HG02870 (cell line): ENCODE data around the gene CARD9.

ENCODE experiments used
- ATAC-seq: cut with Tn5 transposase; IDR thresholded peaks from one replicate; pipeline ENCODE4 v1.9.1; 2021; ENCODE audit warnings: mild to moderate bottlenecking, moderate library complexity; ENCODE audit not compliant: unreplicated experiment

CARD9 gene

DNA sequence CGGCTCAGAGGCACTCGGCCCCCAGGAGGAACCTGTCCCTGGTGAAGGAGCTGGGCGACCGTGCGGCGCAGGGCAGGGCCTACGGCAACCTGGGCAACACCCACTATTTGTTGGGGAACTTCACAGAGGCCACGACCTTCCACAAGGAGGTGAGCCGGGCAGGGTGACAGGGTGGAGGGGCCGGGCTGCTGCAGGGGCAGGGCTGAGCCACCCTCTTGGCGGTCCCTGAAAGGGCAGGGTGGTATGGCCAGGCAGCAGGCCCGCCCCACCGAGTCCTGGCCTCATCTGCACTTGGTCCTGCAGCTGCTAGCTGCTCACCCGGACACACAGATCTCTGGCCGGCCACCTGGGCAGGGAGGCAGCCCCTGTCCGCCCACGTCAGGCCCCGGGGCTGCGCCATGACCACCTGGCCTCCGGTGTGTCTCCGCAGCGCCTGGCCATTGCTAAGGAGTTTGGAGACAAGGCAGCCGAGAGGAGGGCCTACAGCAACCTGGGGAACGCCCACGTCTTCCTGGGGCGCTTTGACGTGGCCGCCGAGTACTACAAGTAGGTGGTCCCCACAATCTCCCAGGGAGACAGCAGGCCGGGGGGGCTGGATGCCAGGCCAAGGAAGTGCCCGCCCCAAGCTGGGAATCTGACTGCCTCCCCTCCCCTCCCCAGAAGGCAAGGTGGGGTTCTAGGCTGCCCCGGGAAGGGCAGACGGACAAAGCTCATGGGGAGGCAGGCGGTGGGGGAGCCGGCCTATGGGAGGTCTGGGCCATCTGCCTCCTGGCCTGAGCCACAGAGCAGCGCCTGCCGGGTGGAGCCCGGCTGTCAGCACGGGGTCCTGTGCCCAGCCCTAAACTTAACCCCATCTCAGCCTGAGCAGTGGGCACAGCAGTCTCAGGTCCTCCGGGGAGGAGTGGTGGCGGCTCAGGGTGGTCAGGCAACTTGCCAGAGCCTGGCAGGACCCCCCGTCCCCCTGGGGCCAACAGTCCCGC is 35.8 kb downstream of the CARD9 start:
- ATAC-seq = no peak

DNA sequence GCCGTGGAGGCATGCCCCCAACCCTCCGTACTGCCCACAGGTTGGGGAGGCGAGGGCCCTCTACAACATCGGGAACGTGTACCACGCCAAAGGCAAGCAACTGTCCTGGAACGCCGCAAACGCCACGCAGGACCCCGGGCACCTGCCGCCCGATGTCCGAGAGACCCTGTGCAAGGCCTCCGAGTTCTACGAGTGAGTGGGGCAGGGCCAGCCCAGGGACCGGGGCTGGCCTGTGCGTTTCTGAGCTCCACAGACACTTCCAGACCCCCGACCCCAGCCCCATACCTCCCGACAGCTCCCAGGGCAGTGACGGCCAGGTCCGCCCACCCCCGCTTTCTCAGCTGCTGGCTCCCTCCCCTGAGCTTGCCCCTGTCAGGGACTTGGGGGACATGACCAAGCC is 36.6 kb downstream of the CARD9 start:
- ATAC-seq = no peak

- no peak for ATAC-seq
Measured at GRCh38 chr9:136336156-136336870, 37.2 kb downstream of the CARD9 start.

- ATAC-seq = no peak
Measured at GRCh38 chr9:136335296-136336155, 37.9 kb downstream of the CARD9 start.

DNA sequence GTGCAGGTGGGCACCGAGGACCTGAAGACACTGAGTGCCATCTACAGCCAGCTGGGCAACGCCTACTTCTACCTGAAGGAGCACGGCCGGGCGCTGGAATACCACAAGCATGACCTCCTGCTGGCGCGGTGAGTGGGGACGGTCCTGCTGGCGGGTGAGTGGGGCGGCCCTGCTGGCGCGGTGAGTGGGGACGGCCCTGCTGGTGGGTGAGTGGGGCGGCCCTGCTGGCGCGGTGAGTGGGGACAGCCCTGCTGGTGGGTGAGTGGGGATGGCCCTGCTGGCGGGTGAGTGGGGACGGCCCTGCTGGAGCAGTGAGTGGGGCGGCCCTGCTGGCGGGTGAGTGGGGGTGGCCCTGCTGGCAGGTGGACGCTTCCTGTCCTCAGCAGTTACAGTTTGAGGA is 38.9 kb downstream of the CARD9 start:
- ATAC-seq = no peak

GRCh38 chr9:136333486-136333885 is 40.0 kb downstream of the CARD9 start:
- no peak for ATAC-seq

DNA sequence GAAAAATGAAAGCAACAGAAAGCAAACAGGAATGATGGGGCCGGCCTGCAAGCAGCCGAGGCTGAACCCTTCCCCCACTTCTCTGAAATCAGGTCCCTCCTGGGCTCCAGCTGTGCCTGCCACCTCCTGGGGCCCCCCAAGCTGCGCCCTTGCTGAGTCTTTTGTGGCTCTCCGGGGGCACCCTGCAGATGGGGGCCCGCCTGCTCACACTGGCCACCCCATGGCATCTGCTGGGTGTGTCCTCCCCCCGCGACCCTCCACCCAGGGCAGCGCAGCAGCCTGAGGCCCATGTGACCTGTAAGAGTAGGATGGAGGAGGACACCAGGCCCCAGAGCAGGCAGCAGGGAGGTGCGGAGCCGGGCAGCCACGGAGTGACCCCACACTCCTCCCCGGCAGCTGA is 40.4 kb downstream of the CARD9 start:
- ATAC-seq = no peak

DNA sequence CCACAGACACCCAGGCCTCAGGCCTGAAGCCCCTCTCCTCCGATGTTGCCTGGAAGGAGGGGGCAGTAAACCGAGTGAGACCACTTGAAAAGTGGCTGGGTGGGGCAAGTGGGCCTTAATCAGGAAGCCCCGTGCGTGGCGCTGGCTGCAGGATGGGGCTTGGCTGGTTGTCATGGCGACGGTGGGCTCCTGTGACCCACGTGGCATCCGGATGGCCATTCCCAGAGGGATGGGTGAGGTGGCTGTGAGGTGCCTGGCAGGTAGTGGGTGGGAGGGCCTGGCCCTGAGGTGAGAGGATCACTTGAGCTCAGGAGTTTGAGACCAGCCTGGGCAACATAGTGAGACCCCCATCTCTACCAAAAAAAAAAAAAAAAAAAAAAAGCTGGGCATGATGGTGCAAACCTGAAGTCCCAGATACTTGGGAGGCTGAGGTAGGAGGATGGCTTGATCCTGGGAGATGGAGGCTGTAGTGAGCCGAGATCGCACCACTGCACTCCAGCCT is 40.9 kb downstream of the CARD9 start:
- no peak for ATAC-seq

DNA sequence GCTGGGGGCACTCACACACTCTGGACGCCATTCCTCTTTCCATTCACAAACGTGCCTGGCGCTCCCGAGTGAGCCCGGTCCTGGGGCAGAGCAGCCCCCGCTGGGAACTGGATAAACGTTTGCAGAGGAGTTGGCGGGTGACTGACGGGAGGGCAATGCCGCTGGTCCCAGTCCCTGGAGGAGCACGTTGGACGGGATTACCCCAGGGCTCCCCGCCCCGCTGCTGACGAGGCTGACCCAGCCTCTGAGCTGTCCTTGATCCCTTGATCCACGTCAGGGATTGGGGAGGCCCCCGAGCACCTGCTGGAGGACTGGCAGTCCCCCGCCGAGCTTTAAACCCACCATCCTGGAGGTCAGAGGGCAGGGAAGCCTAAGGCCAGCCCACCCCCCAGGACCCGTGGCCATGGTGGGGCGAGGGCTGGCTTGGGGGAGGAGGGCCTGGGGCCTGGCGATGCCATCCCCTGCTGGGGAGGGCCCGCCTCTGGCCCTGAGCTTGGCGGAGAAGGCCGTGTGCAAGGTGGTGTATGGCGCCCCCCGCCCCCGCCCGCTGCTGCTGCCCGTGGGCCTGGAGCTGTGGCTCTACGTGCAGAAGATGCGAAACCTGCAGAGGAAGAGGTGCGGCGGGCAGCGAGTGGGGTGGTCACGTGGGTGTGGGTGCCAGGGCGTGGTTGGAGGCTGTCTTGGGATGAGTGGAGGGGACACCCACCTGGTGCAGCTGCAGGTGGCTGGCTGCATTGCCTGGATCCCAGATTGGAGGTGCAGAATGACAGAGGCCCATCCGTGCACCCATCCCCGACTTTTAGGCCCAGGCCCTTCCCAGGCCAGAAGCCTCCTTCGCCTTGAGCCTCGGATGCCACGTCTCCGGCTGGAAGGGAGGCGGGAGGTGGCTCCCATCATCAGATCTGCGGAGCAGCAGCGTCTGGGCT is 41.6 kb downstream of the CARD9 start:
- no peak for ATAC-seq

GRCh38 chr9:136331030-136331429 is 42.4 kb downstream of the CARD9 start:
- no peak for ATAC-seq

DNA sequence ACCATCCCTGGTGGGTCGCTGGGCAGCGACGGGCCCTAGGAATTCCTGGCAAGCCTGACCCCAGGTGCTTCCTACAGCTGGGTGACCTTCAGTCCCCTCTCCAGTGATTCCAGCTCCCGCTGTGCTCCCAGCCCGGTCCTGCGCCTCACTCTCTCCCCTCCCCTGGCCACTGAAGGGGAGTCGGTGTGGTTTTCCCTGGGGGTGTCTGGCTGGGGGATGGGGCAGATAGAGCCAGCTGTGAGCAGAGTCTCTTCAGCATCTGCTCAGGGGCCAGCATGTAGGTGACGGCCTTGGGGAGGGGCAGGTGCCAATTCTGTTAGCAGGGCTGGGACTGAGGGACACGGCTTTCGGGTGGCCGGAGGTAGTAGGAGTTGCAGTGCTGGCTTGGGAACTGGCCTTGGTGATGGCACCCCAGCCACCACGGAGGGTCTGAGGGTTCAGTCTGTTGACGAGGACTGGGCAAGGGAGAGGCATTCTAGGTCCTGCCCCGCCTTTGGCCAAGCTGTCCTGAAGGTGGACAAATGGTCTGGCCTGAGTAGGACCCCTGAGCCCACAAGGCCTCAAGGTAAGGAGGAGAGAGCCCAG is 43.0 kb downstream of the CARD9 start:
- ATAC-seq = no peak

DNA sequence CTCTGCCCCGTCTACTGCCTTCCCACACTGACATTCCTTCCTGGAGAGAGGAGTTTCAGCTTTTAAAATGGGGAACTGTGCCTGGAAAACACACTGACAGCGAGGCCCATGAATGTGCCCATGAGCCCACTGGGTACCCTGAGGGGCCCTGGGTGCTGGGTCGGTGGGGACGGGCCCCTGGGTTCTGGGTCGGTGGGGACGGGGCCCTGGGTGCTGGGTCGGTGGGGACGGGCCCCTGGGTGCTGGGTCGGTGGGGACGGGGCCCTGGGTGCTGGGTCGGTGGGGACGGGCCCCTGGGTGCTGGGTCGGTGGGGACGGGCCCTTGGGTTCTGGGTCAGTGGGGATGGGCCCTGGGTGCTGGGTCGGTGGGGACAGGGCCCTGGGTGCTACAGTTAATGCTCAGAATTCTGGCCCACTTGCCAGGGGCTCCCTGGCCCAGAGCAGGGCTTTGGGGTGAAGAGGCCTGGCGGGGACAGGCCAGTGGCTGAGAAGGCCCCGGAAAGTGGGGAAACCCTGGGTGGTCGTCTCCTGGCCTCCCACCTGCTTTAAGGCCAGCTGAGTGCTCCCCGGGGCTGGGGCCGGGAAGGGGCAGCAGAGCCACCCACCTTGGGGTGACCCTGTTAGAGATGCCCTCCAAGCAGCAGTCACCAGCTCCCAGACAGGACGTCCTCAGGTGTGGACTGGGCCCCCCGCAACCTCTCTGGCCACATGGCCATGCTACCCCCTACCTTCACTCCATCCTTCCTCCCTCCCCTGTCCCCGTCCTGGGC is 43.6 kb downstream of the CARD9 start:
- ATAC-seq = no peak

GRCh38 chr9:136329211-136329627 is 44.2 kb downstream of the CARD9 start:
- no peak for ATAC-seq

GRCh38 chr9:136328622-136329041 is 44.8 kb downstream of the CARD9 start:
- no peak for ATAC-seq

DNA sequence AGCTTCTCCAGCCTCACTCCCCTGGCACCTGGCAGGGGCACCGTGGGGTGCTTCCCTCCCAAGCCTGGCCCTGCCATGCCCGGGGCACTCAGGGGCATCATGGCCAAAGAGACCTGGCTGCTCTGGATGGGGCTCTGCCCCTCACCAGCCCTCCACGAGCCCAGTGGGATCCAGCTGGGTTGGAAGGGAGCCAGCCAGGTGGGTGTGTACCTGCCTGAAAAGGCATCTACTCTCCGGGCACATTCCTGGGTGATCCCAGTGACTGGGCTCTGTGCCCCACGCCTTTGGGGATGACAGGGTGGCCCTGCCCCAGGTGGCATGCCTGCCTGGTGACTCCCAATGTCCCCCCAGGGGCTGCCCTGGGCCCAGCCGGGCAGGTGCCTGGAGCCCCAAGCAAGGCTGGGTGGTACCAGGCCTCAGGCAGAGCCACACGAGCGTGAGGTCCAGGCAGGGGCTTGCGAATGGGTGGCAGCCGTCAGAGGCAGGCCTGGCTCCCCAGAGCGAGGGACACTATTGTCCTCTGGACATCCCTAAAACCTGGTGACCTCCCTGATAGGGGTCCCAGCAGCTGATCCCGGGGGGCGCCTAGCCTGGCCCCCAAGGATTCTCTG is 45.4 kb downstream of the CARD9 start:
- no peak for ATAC-seq

- no peak for ATAC-seq
Measured at GRCh38 chr9:136327304-136327974, 46.0 kb downstream of the CARD9 start, which contains the start of gene GPSM1. Gene GPSM1 (plus strand): TSS chr9:136327539. CDS start chr9:136327696, 157 bp downstream.

GRCh38 chr9:136326761-136327303 is 46.6 kb downstream of the CARD9 start:
- no peak for ATAC-seq
